NCI-H2107 treated with DMSO at 0.1 percent for 48 hours (cell line): ENCODE results near the gene AXIN1.
"Not testable (repeated sequence)": the region's sequence is repeated elsewhere in the genome, so short reads cannot be mapped to it uniquely, and the experiment has no call there.

Experiments
- DNase-seq: peaks from one replicate; lab custom pipeline; 2025; ENCODE audit not compliant: unreplicated experiment; lab: John Stamatoyannopoulos, UW

Gene AXIN1

DNA sequence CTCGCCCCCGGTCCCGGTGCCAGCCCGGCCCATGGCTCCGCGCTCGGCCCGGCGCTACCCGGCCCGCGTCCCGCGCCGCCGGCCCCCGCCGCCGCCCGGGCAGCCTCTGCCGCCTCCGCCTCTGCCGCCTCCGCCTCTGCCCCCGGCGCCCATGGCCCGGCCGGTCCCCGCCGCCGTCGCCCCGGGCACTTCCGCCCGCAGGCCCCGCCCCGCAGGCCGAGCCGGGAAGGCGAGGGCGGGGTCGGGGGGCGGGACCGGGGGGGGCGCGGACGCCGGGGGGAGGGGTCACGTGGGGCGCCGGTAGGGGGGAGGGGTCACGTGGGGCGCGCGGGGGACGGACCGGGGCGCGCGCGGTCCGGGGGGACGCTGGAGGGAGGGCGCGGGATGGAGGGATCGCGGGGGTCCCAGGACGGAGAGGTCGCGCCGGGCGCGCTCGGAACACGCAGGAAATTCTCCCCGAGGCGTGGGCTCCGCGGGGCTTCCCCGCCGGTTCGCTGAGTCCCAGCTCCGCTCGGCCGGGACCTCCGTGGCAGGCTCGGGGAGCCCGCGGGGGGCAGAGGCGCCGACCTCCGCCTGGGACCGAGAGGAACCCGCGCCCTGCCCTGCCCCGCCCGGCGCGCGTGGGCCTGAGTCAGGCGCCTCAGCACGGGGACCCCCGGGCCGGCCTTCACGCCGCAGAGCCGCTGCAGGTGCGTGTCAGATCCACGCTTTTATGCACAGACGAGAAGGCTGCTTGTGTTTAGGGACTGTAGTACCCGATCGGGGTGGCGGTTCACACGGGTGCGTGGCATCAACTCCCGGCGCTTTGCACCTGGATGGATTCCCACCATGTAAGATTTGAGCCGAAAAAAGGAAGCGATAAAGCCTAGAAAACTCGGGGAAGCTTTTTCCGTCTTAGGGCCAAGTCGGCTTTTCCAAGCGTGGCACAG lies 29.5 kb upstream of the AXIN1 start, which contains the start of gene PGAP6:
PGAP6 (minus strand) TSS at position 190 of the 929 bp plus-strand sequence; CDS start at position 33, 157 bp downstream.
- DNase-seq, result no peak

DNA sequence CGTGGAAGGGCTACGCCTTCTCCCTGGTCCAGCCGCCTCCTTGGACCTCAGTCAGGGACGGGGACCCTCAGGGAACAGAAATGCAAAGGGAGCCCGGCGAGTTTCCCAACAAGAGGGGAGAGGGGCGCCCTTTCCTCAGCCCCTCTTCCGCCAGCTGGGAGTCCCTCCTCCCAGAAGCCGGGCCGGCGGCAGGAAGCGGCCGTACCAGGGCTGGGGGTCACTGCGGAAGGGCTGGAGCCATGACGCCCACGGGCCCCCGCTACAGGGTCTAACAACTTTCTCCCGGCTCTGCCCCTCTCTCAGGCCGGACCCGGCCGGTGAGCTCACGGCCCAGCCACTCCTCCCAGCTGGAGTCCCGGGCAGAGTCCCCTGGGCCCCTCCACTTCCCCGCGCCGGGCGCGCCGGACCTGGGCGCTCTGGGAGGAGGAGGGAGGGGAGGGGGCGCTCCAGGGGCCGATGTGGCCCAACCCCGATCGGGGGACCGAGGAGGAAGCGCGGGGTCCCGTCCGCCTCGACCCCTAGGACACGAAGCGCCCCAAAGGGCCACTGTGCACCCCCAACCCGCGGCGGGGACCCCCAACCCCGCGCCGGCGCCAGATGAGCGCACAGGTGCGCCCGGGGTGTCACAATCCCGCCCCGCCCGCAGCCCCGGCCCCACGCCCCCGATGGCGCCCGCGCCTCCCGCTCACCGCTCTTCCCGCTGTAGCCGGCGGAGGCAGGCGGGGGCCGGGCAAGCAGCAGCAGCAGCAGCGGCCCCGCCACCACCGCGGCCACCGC lies 28.7 kb upstream of the AXIN1 start:
- DNase-seq, result no peak

DNA sequence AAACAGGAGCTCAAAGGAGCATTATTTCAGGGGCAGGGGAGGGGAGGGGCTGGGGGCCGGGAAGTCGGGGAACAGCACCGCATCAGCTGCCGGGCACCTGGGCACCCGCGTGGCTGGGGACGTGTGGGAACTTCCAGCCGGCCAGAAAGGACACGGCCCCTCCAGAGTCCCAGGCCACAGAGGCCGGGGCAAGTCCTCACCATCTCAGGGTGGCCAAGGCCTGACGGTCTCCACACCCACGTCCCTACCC lies 28.2 kb upstream of the AXIN1 start:
- DNase-seq, result no peak

DNA sequence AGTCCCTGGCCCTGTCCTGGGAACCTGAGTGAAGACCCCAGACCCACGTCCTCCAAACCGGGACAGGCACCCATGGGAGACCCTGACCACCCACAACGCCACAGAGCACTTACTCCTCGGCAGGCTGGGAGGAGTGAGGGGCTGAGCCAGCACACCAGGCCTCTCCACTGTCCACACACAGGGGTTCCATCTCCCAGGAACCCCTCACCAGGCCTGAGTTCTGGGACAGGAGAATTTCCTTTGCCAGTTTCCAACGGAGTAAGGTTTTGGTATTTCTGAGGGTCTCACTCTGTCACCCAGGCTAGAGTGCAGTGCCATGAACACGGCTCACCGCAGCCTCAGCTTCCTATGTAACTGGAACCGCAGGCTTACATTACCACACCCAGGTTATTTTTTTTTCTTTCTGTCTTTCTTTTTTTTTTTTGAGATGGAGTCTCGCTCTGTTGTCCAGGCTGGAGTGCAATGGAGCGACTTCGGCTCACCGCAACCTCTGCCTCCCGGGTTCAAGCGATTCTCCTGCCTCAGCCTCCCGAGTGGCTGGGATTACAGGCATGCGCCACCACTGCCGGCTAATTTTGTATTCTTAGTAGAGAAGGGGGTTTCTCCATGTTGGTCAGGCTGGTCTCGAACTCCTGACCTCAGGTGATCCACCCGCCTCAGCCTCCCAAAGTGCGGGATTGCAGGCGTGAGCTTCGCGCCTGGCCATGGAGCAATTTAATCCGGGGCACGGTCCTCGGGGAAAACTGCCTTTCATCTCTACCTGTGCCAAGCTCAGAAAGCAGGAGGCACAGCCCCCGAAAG lies 27.6 kb upstream of the AXIN1 start:
- no peak for DNase-seq

DNA sequence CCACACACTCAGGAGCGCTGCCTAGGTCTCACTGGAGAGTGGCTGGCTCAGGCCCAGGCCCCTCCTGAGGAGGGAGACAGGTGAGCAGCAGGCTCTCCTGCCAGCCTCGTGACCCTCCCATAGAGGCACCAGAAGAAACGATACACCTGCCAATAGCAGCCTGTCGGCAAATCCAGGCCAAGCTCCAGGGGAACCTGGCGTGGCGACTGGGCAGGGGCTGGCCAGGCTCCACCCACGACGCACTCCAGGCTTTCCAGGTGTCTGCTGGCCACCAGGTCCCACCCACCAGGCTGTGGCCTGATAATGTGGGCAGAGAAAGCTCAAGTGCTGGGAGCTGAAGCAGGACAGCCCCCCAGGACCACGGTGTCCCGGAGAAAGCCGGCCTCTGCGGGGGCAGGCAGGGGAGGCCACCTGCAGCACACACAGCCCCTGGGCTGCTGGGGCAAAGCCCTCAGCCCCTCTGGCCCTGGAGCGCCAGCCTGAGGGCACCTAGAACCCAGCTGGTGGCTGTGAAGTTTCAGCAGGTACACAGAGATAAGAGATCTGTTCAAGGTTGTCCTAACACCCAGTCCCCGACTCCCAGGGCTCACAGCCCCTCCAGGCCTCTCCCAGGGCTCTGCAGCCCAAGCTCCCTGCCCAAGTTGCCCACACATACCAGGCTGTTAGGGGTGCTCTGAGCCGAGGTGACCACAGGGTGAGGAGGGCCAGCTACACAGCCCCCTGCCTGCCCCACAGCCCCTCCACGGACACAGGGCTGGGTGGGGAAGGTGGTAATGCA lies 26.8 kb upstream of the AXIN1 start:
- peak; percentile 95 for DNase-seq

DNA sequence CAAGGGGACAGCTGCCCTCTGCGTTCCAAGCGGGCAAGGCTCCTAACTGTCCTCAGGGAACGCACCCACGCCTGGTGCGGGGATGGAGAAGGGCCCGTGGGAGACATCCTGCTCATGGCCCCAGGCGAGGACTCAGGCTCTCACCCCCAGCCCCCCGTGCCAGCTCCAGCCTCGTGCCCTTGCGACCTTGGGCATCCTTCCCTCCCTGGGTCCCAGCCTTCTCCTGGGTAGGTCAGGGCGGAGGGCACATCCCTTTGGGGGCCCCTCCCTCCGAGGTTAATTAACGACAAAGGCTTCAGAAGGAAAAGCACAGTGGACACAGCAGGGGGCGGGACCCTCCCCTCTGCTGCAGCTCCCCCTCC lies 26.3 kb upstream of the AXIN1 start:
- no peak for DNase-seq

DNA sequence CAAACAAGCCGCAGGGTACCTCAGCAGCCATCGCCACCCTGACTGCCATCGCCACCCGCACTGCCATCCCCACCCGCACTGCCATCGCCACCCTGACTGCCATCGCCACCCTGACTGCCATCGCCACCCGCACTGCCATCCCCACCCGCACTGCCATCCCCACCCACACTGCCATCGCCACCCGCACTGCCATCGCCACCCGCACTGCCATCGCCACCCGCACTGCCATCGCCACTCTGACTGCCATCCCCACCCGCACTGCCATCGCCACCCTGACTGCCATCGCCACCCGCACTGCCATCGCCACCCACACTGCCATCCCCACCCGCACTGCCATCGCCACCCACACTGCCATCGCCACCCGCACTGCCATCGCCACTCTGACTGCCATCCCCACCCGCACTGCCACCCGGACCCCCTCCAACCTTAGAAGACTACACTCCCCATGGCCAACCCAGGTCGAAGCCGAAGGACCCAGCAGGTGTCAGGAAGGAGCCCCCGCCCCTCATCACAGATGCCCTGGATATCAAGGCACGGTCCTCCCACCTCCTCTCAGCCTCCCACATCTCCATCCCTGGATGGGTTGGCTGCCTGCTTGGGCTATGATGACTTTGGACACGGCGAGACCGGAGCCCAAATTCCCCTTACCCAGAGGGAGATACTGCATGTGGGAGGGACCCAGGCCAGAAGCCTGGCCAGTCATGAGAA lies 25.7 kb upstream of the AXIN1 start:
- DNase-seq, result not testable (repeated sequence)

DNA sequence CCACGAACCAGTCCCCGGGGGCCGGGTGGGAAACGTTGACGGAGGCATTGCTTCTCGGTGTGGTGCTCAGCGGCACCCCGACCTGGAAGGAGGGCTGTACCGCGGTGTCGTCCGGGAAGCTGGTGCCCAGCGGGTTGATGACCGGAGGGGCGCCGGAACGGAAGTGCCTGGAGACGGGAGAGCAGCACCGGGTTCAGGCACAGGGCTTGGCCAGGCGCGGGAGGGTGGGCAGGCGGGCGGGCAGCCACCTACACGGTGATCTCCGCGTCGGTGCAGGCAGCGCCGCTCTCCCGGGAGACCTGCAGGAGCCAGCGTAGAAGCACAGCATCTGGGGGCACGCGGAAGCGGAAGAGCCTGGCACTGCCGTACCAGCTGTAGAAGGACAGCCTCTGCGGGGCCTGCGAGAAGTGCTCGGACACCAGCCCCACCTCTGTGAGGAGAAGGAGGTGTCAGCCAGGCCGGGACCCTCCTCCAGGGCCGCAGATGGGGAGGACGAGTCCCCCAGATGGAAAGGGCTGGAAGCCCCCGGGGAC lies 25.0 kb upstream of the AXIN1 start:
- DNase-seq, result no peak

DNA sequence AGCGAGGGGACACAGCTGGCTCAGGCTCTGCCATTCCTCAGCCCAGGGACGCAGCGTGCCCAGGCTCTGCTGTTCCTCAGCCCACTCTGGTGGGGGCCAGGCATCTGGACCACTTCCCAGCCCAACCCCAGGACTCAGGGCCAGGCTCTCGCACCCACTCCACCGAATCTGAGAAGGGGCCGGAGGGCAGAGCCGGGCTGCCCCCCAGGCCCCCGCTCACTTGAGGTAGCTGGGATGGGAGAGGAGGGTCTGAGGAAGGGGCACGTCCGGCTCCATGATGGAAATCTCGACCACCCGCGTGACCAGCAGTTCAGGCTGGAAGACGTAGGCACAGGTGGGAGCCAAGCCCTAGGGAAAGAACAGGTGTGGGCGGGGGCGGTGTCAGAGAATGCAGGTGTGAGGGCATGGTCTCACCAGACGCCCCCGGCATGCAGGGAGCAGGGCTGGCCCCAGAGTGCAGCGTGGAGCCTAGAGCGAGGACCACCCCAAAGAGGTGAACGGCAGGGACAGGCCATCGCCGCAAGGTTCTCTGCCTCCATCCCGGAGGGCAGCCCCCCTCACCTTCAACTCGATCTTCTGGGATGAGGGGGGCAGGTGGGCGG lies 24.4 kb upstream of the AXIN1 start:
- no peak for DNase-seq

DNA sequence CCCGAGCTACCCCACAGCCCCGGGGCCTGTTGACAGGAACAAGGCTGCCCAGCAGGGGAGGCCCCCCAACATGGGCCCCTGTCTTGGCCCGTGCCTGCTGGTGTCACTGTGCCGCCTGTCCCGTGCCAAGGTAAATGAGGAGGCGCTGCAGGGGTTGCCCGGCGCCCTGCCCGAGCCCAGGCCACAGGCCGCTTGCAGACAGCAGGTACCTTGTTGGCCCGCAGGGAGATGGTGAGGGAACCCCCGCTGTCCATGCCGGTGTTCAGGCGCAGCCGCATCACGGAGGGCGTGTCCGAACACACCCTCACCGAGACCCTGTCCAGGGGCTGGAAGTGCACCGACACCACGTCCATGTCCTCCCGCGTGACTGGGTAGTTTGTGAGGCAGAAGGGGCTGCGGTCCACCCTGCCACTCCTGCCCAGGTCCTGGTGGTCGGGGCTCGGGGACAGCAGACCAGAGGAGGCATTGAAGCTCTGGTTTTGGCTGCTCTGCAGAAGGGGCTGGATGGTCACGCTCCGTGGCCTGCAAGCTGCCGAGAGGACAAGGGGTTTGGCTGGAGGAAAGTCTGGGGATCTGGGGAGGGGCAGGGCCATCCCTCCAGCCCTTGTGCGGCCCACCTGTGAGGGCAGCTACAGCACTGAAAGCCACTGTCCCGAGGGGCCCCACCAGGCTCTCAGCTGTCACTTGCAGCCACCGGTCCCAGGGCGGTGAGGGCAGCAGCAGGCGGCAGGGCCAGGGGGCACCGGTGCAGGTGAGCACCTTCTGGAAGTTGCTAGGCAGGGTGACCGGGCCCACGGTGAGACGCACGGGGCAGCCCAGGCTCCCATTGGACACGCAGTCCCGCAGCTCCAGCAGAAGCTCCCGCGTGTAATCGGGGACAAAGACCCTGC lies 23.6 kb upstream of the AXIN1 start:
- DNase-seq, result no peak

DNA sequence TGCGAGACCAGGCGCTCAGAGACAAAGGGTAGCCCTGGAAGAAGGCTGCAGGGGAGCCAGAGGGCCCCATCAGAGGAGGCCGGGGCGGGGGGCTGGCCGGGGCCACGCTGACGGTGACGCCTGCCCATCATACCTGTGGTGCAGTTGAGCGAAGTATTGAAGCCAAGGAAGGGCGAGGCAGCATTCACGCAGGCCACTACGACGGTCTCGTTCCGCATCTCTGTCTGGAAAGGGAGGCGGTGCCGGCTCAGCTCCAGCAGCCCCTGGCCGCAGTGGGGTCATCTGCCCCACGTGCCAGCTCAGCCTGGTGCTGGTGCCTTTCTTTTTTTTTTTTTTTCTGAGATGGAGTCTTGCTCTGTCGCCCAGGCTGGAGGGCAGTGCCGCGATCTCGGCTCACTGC lies 22.7 kb upstream of the AXIN1 start:
- no peak for DNase-seq

DNA sequence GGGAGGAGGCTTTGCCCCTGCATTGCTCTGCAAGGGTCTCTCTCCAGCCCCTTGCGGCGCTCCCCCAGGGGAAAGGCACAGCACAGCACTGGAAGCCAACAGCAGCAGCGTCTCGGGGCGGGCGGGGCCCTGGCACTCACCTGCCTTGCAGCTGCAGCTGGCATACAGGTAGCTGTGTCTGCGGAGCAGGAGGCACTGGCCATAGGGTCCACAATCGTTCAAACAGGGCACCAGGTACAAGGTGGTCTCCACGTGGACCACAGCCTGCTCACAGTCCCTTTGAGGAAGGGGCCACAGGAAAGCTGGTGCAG lies 22.0 kb upstream of the AXIN1 start:
- DNase-seq, result no peak

DNA sequence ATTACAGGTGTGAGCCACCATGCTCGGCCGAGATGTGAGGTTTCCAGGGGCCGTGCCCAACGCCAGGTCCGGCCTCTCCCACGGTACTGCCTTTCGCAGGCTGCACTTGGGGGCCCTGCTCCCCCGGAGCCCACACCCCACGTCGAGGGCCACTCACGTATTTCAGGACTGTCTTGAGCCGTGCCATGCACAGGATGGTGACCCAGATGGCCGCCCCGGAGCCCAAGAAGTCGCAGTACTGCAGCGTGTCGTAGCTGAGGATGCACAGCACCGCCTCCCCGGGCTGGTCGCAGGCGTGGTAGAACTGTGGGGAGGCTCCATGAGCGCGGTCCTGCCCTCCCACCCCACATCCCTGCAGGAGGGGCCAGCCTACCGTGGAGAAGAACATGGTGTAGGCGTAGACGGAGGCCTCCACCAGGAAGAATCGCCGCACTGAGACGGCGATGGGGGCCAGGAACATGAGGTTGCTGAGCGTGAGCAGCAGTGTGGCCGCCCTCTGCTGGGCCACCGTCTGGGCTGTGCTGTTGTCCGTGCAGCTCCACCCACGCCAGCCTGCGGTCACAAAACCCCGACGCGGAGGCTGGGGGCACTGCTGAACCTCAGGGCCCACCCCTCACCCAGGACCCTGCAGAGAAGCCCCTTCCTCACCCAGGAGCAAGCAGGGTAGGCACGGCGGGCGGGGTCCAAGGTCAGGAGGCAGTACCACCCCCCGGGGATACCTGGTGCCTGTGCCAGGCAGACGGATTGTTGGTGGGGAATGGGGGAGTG lies 21.5 kb upstream of the AXIN1 start:
- DNase-seq, result no peak

DNA sequence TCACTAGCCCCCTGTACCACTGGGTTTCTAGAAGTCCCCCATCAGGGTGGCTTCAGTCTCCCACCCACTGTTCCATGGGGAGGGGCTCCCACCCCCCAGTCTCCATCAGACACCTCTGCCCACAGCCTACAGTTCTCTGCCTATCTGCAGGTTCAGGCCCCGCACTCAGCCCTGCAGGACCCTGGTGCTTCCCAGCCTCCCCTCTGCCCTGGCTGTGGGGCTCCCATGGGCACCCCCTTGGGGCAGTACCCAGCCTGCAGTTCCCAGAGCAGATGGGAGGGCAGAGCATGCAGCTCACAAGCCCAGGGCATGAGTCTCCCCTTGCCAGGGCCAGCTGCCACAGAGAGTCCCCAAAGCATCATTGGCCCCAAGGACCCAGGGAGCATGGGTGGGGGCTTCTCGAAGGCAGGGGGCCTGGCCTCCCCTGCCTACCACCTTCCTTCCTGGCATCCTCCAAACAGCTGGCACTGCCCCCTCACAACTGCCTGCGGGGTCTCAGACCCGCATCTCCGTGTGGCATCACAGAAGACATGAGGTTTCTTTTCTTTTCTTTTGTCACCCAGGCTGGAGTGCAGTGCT lies 20.6 kb upstream of the AXIN1 start:
- DNase-seq, result no peak

DNA sequence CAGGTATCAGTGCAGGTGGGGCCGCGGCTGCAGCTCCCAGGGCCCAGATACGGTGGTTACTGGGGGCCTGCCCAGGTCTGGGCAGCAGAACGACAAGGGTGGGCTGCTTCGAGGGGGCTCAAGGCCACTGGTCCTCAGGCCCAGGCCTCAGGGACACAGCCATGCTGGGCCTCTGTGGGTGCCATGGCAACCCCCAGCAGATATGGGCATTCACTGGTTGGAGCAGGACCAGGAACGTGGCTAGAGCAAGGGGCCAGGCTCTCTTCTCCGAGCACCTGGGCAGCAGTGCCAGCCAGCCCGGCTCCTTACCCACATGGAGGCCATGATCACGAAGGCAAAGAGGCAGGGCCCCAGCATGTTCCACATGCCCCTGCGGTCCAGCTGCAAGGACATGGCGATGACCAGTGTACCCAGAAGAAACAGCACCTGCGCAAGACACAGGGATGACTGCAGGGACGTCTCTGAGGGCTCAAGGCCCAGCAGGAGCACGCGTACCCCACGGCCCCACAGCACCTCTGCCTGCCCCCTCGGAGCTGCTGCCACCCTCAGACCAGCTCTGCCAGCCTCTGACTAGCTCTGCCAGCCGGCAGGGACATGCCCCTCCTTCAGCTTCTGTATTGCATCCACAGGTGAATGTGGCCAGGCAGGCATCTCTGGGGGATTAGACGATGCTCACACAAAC lies 19.9 kb upstream of the AXIN1 start:
- DNase-seq, result no peak

DNA sequence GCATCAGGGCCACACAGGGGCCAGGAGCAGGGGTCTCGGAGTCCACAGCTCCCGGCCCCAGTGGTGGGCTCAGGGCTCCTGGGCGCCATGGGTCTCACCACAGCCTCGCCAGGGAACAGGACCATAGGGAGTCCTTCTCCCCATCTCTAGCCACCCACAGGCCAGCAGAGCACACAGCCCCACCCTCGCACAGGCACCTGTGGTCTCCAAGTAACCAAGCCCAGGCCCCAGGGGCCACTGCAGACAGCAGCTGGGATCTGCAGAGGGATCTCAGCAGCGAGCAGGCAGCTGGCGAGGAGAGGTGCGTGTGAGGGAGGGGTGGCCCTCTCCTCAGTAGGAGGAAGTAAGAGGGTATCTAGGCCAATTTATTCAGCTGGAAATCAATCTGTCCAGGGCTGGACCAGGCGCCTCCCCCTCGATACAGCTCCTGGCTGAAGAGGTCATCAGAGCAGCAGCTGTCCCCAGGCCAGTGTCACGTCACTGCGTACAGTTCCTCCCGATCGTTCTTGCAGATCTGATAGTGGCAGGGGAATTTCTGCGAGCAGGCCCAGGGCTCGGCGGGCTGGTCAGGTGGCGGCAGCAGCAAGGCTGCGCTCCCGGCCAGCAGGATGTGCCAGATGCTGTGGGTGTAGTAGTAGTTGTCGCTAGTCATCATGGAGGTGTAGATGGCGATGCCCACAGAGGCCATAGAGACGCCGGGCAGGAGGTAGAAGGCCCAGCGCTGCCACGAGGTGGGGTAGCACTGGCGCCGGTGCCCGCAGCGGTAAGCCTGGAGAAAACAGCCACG lies 19.2 kb upstream of the AXIN1 start:
- peak; percentile 77 for DNase-seq
